Vagina (tissue), 2 donors: ENCODE results near the gene CCDC190. TPM values are rescaled to one million over a fixed set of nuclear protein-coding genes. Genes with fewer than 3 reads are reported as not detected.
"Not testable (repeated sequence)": the region's sequence is repeated elsewhere in the genome, so short reads cannot be mapped to it uniquely, and the experiment has no call there.

Experiments
- DNase-seq, 2 donors: peaks; one replicate each; pipeline ENCODE4 v3.0.0-alpha.2; 2017; ENCODE audit errors: extremely low spot score in 2 of 2
- H3K27ac ChIP-seq: fragments of 200-600 bp; sonication (generic); one replicate; pipeline ENCODE4 v1.5.1; 2019
- H3K27me3 ChIP-seq: fragments of 200-600 bp; sonication (generic); one replicate; pipeline ENCODE4 v1.5.1; 2019
- H3K36me3 ChIP-seq, 2 donors: fragments of 200-600 bp; sonication (generic); one replicate each; pipeline ENCODE4 v1.5.1; 2017 to 2019
- H3K4me1 ChIP-seq: fragments of 200-600 bp; sonication (generic); one replicate; pipeline ENCODE4 v1.5.1; 2019
- H3K4me3 ChIP-seq, 2 donors: fragments of 200-600 bp; sonication (generic); 1 replicate in 1 of 2; 2 replicates in 1 of 2; pipeline ENCODE4 v1.5.1; 2016 to 2019
- H3K9me3 ChIP-seq: fragments of 200-600 bp; sonication (generic); one replicate; pipeline ENCODE4 v1.5.1; 2019
- CTCF ChIP-seq, 3 experiments: fragments of 450-650 bp in 2 of 3; fragments of 200-600 bp in 1 of 3; sonication (generic) in 1 of 3; IDR thresholded peaks; one replicate each; pipeline ENCODE4 v1.5.1; 2017 to 2019; ENCODE audit warnings: antibody characterized with exemption in 3 of 3, mild to moderate bottlenecking in 2 of 3, moderate library complexity in 2 of 3
- POLR2A ChIP-seq, 2 donors: fragments of 450-650 bp; IDR thresholded peaks; one replicate each; pipeline ENCODE4 v1.6.1; 2017; ENCODE audit warnings: antibody characterized with exemption in 2 of 2, mild to moderate bottlenecking in 2 of 2, moderate library complexity in 2 of 2
- POLR2AphosphoS5 ChIP-seq, 2 donors: sonication (generic); formaldehyde crosslinking; IDR thresholded peaks; one replicate each; pipeline ENCODE4 v1.9.0; 2017; ENCODE audit warnings: antibody characterized with exemption in 2 of 2, mild to moderate bottlenecking in 2 of 2, low read depth in 1 of 2; ENCODE audit not compliant: insufficient read depth in 1 of 2
- intact Hi-C: fragments of 100-400 bp; cut with DNase I; formaldehyde crosslinking; loops from one replicate; pipeline ENCODE4 v1.15.1; 2023
- total RNA-seq: library from RNA; depleted of rRNA; stranded (reverse); fragments of >200 nt; gene quantifications from one replicate; pipeline ENCODE4 v1.2.3, GENCODE V29; 2016

Gene CCDC190
- total RNA-seq, 1 donor from 2014 or later, result not detected

- Histone ChIP-seq H3K36me3 (no peaks in the 10 kb centered on the region), H3K27ac (no peak overlapping the region), H3K4me1 (no peaks in the 10 kb centered on the region), H3K27me3 (no peaks in the 10 kb centered on the region), H3K9me3 (no peaks in the 10 kb centered on the region), H3K4me3 (no peak overlapping the region)
- intact Hi-C loops, result no loop called here
- no peak for TF ChIP-seq POLR2AphosphoS5 (IDR thresholded peaks at IDR 0.05; ENCODE audit: insufficient read depth in 1 of 2, low read depth in 1 of 2)
- no peak for TF ChIP-seq CTCF (IDR thresholded peaks at IDR 0.05)
- TF ChIP-seq POLR2A (IDR thresholded peaks at IDR 0.05), result no peak
- no peak for DNase-seq
Observed at GRCh38 chr1:162872981-162873380, 12.0 kb upstream of the CCDC190 start.

GRCh38 chr1:162871417-162871816 is 10.4 kb upstream of the CCDC190 start:
- H3K9me3 ChIP-seq, H3K27me3 ChIP-seq, H3K36me3 ChIP-seq, H3K4me1 ChIP-seq, H3K27ac ChIP-seq, DNase-seq, intact Hi-C loops, H3K4me3 ChIP-seq: not testable (repeated sequence)

- Histone ChIP-seq H3K36me3 (no peaks in the 10 kb centered on the region), H3K9me3 (no peaks in the 10 kb centered on the region), H3K27ac (no peak overlapping the region), H3K27me3 (no peaks in the 10 kb centered on the region), H3K4me1 (no peaks in the 10 kb centered on the region), H3K4me3 (no peak overlapping the region)
- no peak for TF ChIP-seq CTCF (IDR thresholded peaks at IDR 0.05)
- no peak for TF ChIP-seq POLR2AphosphoS5 (IDR thresholded peaks at IDR 0.05; ENCODE audit: insufficient read depth in 1 of 2, low read depth in 1 of 2)
- no peak for TF ChIP-seq POLR2A (IDR thresholded peaks at IDR 0.05)
- intact Hi-C loops, result no loop called here
- DNase-seq, result no peak
Observed at GRCh38 chr1:162868972-162869371, 8.0 kb upstream of the CCDC190 start.

GRCh38 chr1:162861625-162862024 is 650 bp upstream of the CCDC190 start:
- DNase-seq, result no peak
- intact Hi-C loops, result no loop called here
- Histone ChIP-seq H3K9me3 (no peaks in the 10 kb centered on the region), H3K4me3 (no peak overlapping the region), H3K36me3 (no peaks in the 10 kb centered on the region), H3K27ac (no peak overlapping the region), H3K4me1 (no peaks in the 10 kb centered on the region), H3K27me3 (no peaks in the 10 kb centered on the region)
- no peak for TF ChIP-seq POLR2A (IDR thresholded peaks at IDR 0.05)
- TF ChIP-seq POLR2AphosphoS5 (IDR thresholded peaks at IDR 0.05; ENCODE audit: insufficient read depth in 1 of 2, low read depth in 1 of 2), result no peak
- TF ChIP-seq CTCF (IDR thresholded peaks at IDR 0.05), result no peak

GRCh38 chr1:162859191-162859590 is 1.8 kb downstream of the CCDC190 start:
- Histone ChIP-seq H3K9me3 (no peaks in the 10 kb centered on the region), H3K4me1 (no peaks in the 10 kb centered on the region), H3K27me3 (no peaks in the 10 kb centered on the region), H3K4me3 (no peak overlapping the region), H3K36me3 (no peaks in the 10 kb centered on the region), H3K27ac (no peak overlapping the region)
- intact Hi-C loops, result loop anchor here (10.0 kb wide), 1 partner anchor 456 kb away; no protein-coding TSS in a partner anchor
- TF ChIP-seq POLR2A (IDR thresholded peaks at IDR 0.05) (no peak), CTCF (IDR thresholded peaks at IDR 0.05) (no peak), POLR2AphosphoS5 (IDR thresholded peaks at IDR 0.05; ENCODE audit: insufficient read depth in 1 of 2, low read depth in 1 of 2) (no peak)
- DNase-seq, result no peak

- no peaks in the 10 kb centered on the region for H3K36me3 ChIP-seq
- DNase-seq, result no peak
- no peak overlapping the region for H3K27ac ChIP-seq
- H3K4me1 ChIP-seq, result no peaks in the 10 kb centered on the region
- H3K4me3 ChIP-seq, result no peak overlapping the region
- TF ChIP-seq CTCF (IDR thresholded peaks at IDR 0.05) (no peak), POLR2AphosphoS5 (IDR thresholded peaks at IDR 0.05; ENCODE audit: insufficient read depth in 1 of 2, low read depth in 1 of 2) (no peak), POLR2A (IDR thresholded peaks at IDR 0.05) (no peak)
- H3K27me3 ChIP-seq, result no peaks in the 10 kb centered on the region
- H3K9me3 ChIP-seq, result no peaks in the 10 kb centered on the region
- intact Hi-C loops, result loop anchor here (10.0 kb wide), 1 partner anchor 457 kb away; no protein-coding TSS in a partner anchor
Observed at GRCh38 chr1:162857850-162858249, 3.1 kb downstream of the CCDC190 start.
